ENCODE data around the gene MYBPC3. TPM values are rescaled to one million over a fixed set of nuclear protein-coding genes. Genes with fewer than 3 reads are reported as not detected.
A peak's percentile ranks its signal among the peaks of the same experiment; 100 is the strongest.
"Not testable (repeated sequence)": the region's sequence is repeated elsewhere in the genome, so short reads cannot be mapped to it uniquely, and the experiment has no call there.

MYBPC3 gene
- total RNA-seq, 1 experiment from 2014 or later = 0.05 TPM

DNA sequence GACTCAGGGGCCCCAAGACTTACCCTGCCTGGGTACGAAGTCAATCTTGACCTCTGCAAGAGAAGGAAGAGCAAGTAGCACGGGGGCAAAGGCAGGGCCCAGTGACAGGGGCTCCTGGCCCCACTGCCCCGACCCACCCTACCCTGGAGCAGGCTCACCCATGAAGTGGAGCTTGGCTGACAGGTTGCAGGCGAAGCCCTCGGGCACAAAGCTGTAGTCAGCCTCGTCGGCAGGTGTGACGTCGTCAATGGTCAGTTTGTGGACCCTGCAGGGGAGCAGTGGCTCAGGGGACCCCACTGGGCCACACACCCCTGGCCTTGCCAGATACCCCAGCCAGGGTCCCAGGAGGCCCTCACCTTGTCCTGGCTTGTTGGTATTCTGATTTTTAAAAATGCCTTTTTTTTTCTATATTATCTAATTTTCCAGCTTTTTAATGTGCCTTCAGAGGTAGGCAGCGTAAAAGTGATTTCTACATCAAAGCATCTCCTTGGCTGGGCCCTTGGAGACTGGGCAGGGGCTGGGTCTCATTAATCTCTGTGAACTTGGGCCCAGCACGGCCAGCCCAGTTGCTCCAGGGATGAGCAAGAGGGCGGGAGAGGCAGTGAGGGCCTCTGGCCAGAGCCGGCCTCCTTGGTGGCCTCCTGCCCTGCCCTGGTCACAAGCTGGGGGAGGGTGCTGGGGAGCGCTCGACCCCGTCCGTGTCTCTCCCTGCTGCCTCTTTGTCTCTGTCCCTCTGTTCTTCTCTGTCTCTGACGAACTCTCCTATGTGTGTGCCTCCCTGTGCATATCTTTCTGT is 11.3 kb downstream of the MYBPC3 start:
- DNase-seq (ENCODE audit: extremely low read depth, low read depth) = no peak

- no peak for DNase-seq (ENCODE audit: extremely low read depth, low read depth)
Measured at GRCh38 chr11:47340010-47340409, 12.5 kb downstream of the MYBPC3 start.

DNA sequence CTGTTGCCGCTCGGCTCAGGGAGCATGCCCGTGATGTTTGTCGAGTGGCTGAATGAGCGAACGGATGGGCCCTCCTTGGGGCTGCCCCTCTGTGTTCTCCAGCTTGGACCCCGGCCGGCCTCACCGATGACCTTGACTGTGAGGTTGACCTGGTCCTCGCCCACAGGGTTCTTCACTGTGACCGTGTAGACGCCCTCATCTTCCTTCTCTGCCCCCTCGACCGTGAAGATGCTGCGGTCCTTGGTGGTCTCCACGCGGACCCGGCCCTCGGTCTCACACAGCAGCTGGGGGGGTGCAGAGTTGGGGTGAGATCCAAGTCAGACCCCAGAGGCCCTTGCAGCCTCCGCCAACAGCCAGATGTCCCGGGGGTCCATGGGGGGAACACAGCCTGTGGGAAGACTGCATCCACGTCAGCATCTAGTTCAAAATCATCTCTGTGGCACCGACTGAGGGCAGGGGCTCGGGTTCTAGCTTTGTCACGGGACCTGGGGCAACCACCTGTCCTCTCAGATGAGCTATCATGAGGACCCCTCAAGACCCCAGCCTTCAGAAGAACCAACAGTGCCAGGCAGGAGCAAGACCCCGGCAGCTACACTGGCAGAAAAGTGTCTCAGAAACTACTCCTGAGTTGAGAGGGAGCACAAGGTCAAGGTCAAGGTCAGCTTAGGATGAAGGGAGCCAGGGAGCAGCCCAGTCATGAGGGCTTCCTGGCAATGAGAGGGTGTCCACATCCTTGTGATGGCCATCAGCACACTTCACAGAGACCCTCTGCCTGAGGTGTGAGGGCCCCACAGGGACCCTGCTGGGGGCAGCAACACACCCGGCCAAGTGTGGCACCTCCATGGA is 13.9 kb downstream of the MYBPC3 start:
- DNase-seq (ENCODE audit: extremely low read depth, low read depth) = no peak

DNA sequence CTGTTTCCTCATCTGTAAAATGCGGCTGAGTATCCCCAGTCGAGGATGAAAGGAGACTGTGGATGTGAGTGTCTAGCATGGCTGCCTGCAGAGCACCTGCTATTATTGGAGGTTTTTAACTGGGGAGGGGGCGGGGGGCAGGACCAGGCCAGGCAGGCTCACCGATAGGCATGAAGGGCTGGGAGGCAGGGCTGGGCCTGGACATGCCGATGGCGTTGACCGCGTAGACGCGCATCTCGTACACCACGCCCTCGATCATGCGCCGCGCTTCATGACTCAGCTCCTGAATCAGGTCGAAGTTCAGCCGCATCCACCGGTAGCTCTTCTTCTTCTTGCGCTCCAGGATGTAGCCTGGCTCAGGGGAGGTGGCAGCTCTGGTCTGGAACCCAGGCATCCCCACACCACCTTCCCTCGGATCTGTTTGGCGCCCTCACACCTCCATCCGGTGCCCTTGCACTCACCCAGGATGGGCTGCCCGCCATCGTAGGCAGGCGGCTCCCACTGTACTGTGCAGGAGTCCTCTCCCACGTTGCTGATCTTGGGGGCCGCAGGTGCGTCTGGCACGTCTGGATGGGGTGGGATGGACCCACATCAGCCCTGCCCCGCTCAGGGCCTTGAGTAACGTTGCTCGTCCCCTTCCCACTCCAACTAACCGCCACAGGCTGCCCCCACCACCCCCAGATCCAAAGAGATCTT is 15.1 kb downstream of the MYBPC3 start:
- peak; percentile 31 for DNase-seq (ENCODE audit: extremely low read depth, low read depth)

GRCh38 chr11:47336595-47336994 is 15.9 kb downstream of the MYBPC3 start:
- DNase-seq (ENCODE audit: extremely low read depth, low read depth) = no peak

- no peak for DNase-seq (ENCODE audit: extremely low read depth, low read depth)
Measured at GRCh38 chr11:47335733-47336132, 16.8 kb downstream of the MYBPC3 start.

GRCh38 chr11:47334699-47335411 is 17.6 kb downstream of the MYBPC3 start:
- not testable (repeated sequence) for DNase-seq (ENCODE audit: extremely low read depth, low read depth)

DNA sequence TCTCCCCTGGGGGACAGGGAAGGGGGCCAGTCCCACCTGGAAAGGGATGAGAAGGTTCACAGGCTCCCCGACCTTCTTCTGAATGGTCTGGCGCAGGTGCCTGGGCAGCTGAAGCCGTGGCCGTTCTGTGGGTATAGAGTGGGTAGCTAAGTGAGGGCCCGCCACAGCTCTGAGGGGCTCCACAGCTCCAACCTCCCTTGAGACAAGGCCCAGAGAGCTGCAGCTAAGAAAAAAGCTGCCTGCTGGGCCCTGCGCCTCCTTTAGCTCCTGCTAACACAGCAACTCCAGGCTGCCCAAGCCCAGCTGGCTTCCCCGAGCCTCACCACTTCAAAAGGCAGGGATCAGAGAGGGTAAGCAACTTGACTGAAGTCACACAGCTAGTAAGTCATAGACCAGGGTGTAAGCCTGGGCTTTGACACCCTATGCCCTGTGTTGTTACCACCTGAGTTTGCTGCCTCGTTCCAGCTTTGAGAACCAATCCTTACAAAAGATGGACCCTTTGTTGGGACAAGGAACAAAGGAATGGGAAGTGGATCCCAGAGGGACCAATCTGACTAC is 18.5 kb downstream of the MYBPC3 start:
- DNase-seq (ENCODE audit: extremely low read depth, low read depth) = no peak

- DNase-seq (ENCODE audit: extremely low read depth, low read depth) = no peak
Measured at GRCh38 chr11:47333526-47333845, 19.0 kb downstream of the MYBPC3 start.

- DNase-seq (ENCODE audit: extremely low read depth, low read depth) = no peak
Measured at GRCh38 chr11:47332791-47333525, 19.5 kb downstream of the MYBPC3 start.

DNA sequence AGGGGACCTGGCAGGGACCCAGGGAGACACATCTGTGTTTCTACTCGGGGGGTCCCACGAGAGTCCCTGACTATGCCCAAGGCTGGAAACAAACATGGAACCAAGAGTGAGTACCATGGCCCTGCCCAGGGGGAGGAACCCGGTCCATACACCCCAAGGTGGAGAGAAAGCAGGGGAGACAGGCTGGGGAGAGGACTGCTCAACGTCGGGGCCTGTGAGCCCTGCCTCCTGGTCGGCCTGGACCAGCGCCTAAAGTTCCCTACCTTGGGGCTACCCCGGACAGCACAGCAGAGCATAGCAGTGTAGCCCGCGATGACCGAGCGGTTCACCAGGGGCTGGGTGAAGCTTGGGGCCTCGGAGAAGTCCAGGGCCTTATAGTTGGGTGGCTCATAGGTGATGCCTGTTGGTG is 20.2 kb downstream of the MYBPC3 start:
- DNase-seq (ENCODE audit: extremely low read depth, low read depth) = no peak

- DNase-seq (ENCODE audit: extremely low read depth, low read depth) = no peak
Measured at GRCh38 chr11:47331454-47332302, 20.8 kb downstream of the MYBPC3 start.

DNA sequence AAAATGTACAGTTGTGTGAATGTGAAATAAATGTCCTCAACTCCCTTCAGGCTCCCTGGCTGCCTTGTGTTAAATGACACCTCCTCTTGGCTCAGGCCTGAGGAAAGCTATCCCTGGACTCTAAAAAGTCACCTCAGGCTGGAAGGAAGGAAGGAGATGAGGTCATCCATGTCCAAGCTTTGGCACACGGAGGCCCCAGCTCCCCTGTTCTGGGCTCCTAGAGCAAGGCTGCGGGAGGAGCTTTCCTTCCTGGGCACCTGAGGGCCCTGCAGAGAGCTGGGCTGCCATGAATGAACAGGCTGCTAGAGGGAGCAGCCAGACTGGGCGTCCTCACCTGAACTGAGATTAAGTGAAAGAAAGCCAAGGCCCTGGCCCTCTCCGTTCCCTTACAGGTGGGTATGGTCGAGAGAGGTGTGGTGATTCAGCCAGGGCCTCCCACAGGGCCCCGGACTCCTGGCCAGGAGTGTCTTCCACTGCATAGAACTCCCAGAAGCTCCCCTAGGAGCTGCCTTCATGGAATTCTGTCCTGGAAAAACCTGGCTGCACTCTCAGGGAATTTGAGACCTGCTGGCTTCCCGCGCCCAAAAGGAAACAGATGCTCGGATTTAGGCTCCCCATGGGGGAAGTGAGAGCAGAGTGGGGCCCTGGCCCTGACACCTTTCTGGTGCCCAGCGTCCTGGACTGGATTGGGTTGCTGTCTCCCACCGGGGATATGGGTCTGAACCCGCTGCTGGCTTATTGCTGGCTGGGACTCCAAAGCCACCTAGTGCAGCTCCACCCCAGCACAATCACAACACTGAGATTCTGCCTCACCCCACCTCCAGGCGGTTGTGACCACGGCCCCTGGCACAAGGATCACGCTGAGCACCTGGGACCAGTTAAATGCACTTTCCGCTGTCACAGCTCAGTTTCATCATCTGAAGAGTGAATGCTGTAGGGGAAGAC is 22.2 kb downstream of the MYBPC3 start:
- no peak for DNase-seq (ENCODE audit: extremely low read depth, low read depth)

- DNase-seq (ENCODE audit: extremely low read depth, low read depth) = no peak
Measured at GRCh38 chr11:47329431-47329986, 23.0 kb downstream of the MYBPC3 start.

DNA sequence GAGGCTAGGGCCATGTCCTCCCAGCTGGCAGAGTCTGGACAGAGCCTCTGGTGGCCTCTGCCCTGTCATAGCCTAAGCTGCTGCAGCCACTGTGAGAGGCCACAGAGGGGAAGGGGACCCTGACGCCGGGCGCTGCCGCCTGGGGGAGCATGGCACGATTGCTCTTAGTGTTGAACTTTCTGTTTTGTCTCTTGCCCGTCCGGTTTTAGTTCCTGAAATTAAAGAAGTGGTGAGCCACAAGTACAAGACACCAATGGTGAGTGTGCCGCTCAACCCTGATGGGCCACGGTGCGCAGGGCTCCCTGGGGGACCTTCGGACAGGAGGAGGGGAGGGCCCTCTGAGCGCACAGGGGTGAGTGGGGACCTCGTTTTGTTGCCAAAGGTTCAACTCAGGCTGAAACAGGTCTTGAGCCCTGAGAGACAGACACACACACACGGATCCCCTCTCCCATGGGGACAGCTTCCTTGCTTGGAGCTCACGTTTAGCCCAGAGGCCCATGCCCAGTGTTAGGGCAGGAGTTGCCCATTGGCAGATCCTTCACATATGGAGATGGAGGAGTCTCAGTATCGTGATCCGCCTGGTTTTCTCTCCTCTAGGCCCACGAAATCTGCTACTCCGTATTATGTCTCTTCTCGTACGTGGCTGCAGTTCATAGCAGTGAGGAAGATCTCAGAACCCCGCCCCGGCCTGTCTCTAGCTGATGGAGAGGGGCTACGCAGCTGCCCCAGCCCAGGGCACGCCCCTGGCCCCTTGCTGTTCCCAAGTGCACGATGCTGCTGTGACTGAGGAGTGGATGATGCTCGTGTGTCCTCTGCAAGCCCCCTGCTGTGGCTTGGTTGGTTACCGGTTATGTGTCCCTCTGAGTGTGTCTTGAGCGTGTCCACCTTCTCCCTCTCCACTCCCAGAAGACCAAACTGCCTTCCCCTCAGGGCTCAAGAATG is 23.8 kb downstream of the MYBPC3 start:
- DNase-seq (ENCODE audit: extremely low read depth, low read depth) = no peak

- no peak for DNase-seq (ENCODE audit: extremely low read depth, low read depth)
Measured at GRCh38 chr11:47327949-47328348, 24.6 kb downstream of the MYBPC3 start.
